HL-60 (cell line): ENCODE results near the gene LIPC.

Source experiments
- CTCF ChIP-seq: IDR thresholded peaks from one replicate; pipeline ENCODE4 v1.5.1; 2011; ENCODE audit warnings: low read length, control low read depth, inconsistent platforms; ENCODE audit not compliant: insufficient read depth
- GABPA ChIP-seq: IDR thresholded peaks from 2 replicates; pipeline ENCODE4 v1.6.1; 2012; ENCODE audit warnings: low read depth
- POLR2AphosphoS5 ChIP-seq: IDR thresholded peaks from 2 replicates; pipeline ENCODE4 v1.6.1; 2012; ENCODE audit warnings: low read depth
- REST ChIP-seq: IDR thresholded peaks from 2 replicates; pipeline ENCODE4 v1.6.1; 2012; ENCODE audit warnings: low read depth; ENCODE audit not compliant: insufficient replicate concordance
- SPI1 ChIP-seq: IDR thresholded peaks from 2 replicates; pipeline ENCODE4 v1.6.1; 2012; ENCODE audit warnings: low read depth, mild to moderate bottlenecking, borderline replicate concordance

GRCh38 chr15:58585693-58586443 is 154.1 kb downstream of the LIPC start:
- TF ChIP-seq CTCF (no peak), POLR2AphosphoS5 (no peak), REST (no peak), GABPA (no peak), SPI1 (no peak)
